NT2/D1 (cell line): Measurements from ENCODE around the gene CALD1.

Experiments
- SUZ12 ChIP-seq: IDR thresholded peaks from 2 replicates; pipeline ENCODE4 v1.6.1; 2011; ENCODE audit not compliant: insufficient read length, insufficient read depth; ENCODE audit errors: extremely low read depth
- YY1 ChIP-seq: IDR thresholded peaks from 2 replicates; pipeline ENCODE4 v1.6.1; 2011; ENCODE audit not compliant: insufficient read length, insufficient read depth

DNA sequence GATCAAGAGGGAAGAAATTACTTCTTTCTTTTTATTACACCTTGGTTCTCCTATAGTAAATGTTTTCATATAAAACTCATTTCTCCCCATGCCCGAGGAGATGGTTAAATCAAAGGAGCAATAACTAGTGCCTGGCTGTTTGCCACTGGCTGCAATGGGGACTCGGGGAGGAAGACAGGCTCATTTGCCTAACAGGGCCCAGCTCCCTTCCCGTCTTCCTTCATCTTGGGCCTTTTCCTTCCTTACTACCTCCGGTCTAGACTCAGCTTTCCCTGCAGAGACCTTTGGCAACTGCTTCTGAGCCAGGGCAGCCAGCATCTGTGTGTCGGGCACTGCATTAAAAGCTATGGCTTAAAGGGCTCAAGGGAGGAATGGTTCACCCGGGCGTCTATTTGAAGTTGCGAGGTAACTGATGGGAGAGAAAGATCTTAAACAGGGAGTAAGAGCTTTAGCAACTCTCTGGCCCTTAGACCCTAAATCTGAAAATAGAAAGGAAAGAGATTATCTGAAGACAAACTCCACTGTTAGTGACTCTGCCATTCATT is 63.5 kb downstream of the CALD1 start:
- TF ChIP-seq SUZ12 (no peak), YY1 (no peak)
